Activated CD8-positive, alpha-beta memory T cell treated with anti-CD3 and anti-CD28 coated beads, Interleukin-2, amount 50 U/mL, for 1 hour (primary cell): ENCODE results near the gene C8A.

Experiments used
- DNase-seq: peaks from one replicate; pipeline ENCODE4 v3.0.0-alpha.2; 2020; ENCODE audit errors: extremely low read depth

C8A gene

DNA sequence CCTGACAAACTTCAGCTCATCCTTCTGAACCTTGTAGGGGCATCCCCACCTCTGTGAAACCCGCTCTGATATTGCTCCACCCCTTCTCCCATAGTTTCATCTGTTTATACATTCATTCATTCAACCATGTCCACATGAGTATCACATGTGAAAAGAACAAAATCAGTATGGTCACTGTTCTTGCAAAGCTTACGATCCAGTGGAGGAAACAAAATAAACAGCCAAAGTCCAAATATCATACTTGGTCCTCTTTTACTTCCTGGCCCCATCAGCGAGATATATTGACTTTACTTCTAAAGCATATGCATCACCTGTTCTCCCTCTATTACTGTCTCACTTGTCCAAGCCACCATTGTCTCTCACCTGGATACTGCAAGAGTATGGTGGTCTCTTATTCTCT lies 35.6 kb downstream of the C8A start:
- DNase-seq: no peak

DNA sequence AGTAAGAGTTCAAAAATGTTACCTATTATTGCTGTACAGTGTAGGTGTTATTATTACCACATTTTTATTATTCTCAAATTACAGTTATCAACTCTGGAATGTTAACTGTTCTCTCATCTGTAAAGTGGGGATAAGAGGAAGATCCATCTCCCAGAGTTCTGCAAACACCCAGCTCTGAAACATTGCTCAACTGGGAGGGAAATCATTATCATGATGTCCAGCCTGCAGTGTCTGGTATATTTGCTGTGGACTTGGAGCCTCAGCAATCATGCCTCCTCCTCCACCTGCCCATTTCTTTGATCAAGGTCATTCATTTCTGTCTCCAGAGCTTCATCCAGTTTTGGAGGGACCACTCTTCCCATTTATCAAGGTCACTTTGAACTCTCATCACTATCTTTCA lies 39.4 kb downstream of the C8A start:
- DNase-seq: no peak

DNA sequence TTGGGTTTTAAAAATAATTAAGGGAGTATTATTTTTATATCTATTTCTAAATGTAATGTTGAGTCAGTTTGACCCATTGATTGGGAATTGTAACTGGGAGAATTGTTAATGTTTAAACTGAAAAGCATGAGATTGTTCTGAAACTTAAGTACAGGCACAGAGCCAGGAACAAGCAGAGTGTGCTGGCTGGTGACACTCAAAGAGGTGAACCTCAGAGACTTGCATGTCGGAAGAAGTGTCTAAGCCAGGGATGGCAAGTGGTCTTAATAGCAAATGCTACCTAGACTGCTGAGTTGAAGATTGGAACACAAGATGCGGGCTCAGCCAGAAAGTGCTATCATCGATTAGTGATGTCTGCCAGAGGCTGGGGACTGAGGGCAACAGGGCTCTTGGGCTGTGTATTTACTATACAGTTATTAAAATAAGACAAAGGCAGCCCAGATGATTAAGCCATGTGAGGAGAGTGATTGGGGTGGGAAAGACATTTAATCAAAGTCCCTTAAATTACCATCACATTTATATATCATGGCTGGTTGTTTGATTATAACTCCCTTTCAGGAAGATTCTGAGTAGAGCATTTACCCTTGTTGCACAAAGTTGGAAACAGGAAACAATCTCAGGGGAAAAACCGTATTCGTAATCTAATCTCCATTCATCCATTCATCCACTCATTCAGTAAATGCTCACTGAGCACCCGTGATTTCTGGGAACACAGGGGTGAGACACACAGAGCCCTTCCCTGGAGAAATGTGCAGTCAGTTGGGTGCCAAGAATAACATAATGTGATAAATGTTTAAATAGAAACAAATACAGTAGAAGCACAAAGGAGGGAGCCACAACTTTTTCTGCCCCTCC lies 42.8 kb downstream of the C8A start:
- DNase-seq: no peak

DNA sequence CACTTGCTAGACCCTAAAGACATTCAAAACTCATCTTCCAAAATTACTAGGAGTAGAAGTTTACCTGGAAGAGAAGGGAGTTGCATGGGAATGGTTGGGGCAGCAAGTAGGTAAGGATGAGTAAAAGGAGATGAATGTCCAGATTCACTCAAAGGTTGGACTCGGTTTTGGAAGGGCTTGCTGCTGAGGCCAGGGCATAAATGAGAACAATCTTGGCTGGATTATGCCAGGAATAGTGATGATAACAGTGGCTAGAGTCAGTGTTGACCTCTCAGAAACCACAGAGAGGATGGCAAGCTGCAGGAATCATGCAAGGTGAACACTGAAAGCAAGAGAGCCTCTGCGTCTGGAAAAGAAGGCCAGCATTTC lies 43.4 kb downstream of the C8A start:
- no peak for DNase-seq

DNA sequence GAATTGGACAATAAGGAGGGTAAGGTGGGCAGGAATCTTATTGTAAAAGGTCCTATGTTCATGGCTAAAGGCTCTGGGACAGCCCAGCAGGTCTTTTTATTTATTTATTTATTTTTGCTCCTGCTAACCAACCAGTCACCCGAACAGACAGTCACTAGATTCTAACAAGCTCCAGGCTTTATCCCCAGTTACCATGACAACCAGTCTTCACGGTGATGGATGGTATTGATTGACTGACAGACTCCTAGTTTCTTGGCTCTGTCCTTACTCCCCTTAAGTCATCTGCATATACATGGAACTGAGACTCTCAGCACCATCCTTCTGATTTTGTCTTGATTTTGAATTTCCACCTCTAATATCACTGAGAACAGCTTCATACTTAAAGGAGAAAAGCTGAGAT lies 44.3 kb downstream of the C8A start:
- no peak for DNase-seq

DNA sequence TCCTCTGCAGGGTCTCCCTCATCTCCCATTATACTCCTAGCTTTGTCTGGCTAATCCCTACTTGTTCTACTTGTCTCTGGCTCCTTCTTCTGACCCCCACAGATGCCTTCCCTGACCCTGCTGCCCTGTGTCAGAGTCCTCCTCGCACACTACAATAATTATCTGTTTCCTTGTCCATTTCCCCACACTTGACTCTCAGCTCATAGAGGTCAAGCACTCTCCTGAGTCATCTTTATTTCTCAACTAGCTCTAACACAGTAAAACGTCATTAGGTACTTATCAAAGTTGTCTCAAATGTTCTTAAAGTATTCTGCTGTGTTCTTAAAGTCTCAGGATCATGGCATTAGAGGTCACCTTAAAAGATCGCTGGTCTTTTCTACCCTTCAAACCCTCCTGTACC lies 47.1 kb downstream of the C8A start:
- DNase-seq: no peak

DNA sequence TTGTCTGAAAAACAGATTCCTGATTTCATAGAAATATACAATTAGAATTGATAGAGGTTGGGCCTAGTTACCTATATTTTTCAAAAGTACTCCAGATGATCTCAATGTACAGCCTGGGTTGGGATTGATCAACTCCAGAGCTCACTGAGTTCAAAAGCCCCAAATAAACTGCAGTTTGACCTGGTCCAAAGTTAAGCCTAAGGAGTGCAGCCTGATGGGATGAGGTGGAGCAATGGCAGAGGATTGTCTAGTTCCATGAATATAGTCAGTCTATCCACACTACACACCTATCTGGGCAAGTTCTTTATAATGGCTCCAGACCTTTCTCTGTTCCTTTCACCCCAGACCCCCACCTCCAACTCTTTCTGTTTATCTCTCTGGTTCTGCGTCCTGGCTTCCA lies 49.2 kb downstream of the C8A start:
- DNase-seq: no peak

DNA sequence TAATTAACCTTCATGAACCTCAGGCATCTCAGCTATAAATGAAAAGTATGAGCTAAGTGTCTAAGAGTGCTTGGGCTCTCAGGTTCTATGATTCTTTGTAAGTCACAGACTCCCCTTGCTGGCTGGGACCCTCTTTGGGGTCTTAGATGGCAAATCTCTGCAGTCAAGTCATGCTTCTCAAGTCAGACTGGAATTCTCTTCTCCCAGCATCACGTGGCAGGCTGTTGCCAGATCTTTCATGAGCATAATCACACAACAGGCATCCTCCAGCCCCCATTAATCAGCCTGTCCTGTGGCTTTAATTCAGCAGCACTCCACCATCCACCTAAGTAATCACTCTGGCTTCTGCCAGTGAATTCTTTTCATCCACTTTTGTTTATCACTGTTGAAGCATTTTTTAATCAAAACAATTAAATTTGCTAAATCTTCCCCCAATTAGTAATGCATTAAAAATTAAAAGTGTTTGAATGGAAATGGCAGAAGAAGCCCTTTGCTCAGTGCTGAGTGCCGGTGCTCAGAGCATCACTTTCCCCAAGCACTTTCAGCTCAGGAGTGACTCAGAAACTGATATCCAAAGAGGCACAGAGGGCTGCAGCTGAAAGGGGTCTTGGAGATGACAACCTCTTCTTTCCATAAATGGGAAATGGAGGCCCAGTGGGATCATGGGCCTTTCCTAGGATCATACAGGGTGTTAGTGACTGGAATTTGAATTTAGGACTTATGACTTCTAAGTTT lies 50.2 kb downstream of the C8A start:
- DNase-seq: no peak

DNA sequence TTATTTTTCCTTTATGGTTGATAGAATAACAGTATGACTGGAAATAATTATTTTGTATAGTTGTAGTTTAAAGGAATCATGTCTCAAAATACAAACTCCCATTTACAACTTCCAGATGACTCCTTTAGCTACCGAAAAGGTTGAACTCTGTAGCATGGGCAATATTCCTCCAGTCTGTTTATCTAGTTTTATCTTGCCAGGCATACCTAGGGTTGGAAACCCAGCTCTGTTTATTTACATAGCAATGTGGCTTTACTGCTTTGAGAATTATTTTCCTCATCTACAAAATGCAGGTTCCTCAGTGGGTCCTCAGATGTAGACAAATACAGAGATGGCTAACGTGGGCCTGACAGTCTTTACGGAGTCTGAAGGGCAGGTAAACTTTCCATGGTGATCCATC lies 51.1 kb downstream of the C8A start:
- no peak for DNase-seq

DNA sequence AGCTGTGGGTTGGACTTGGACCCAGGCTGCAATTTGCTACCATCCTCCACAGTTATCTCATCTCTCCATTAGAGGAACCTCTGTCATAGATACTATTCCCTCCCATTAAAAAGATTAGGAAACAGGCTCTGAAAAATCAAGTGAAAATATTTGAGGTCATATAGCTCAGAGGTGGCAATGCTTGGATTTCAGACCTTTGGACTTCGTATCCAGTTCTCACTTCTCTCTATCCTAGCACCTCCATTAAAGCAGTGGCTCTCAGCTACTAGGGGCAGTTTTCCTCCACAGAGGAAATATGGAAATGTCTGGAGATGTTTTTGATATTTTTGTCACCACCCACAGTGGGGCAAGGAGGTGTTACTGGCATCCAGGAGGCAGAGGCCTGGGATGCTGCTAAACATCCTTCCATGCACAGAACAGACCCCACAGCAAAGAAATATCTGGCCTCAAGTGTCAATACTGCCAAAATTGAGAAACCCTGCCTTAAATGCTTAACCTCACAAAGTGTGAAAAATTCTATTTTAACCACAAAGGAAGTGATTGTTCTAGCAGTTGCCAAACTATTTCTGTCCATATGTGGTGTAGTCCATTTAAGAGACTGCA lies 54.1 kb downstream of the C8A start:
- DNase-seq: no peak

DNA sequence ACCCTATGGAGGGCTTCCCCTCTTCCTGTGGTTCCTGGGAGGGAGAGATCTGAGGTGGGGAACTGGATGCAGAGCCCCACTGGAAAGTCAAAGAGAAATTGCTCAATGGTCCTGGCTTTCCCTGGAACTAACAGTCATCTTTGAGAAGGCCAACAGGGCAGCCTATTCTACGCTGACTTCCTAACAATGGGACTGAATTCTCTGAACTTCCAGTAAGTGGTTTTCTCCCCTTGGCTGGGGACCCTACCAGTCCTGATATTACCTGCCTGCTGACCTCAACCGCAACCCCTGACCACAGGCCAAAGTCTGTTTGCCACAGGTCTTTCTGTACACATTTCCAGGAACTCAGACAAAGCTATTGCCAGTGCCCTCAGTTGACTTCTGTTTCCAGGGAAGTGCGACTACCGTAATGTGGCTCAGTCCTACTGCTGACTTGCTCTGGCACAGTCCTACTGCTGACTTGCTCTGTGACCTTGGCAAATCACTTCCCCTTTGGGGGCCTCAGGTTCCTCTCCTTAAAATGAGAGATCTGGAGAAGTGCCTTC lies 55.9 kb downstream of the C8A start:
- DNase-seq: no peak

DNA sequence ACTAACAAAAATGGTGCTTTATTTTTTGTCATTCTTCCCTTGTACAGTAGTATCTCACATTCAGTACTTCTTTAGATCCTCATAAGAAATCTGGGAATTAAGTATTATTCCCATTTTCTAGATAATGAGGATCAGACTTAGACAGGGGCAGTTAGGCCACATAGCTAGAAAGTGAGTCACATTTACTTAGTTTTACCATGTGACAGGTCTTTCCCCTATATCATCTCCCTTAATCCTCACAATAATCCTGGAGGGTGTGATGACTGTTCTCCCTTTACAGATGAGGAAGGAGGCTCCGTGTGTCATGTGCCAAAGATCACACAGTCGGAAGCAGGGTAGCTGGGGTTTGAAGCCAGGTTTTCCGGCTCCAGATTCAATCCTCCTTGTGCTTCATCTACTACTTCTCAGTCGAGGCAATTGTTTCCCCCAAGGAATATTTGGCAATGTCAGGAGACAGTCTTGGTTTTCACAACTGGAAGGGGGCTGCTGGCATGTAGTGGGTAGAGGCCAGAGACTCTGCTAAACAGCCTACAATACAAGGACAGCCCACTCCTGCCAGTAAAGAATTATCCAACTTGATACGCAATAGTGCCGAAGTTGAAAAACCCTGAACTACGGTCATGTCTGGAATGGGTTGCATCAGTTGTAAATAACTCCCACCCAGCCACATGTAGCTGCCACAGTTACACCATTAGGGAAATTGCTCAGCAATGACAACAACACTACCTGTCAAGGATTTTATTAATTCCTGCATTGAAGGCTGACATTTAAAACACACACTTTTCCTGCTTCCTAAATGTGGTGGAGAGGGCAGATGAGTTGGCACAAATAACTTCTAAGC lies 56.7 kb downstream of the C8A start:
- DNase-seq: no peak

DNA sequence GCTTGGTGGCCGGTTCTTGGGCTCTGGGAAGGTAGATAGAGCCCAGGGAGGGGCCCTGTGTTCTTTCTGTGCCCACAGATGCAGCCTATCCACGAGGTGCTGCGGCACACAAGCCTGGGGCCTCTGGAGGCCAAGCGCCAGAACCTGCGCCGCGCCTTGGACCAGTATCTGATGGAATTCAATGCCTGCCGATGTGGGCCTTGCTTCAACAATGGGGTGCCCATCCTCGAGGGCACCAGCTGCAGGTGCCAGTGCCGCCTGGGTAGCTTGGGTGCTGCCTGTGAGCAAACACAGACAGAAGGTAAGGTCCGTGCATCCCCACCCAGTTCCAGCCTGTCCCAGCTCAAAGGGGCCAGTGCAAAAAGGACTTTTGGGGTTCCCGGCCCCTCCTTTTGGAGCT lies 57.7 kb downstream of the C8A start:
- no peak for DNase-seq

DNA sequence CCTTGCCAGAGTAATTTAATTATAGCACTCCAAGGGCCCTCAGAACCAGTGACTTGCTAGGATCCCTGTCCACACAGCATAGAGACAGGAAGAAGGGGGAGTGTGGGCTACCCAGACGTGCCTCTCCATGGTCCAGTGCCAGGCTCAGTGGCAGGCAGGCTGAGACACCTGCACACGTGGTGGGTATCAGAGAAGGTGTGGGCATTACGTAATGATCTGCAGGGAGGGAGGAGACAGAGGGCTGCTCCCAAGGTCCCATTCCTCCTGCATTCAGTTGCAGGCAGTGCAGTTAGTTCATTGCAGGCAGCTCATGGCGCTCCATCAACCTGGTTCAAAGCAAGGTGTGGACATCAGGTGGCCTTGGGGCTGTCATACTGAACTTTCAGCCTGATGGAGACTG lies 61.4 kb downstream of the C8A start:
- DNase-seq: no peak

DNA sequence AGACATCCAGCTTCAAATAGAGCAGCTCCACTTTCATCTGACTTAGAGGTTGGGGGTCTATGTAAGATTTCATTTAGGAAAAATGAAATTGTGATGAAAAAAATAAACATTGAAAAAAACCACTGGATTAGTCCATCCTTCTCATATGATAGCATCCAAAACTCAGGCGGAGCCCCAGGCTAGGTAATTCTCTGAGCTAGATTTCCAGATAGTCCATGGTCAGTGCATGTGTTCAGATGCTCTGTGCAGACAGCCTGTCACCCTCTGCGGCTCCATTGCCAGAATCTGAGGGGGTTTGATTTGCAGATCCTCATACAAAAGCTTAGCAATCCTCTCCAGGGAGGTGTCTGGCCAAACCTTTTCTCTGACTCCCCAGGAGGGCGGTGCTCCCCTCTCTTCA lies 62.0 kb downstream of the C8A start:
- no peak for DNase-seq

DNA sequence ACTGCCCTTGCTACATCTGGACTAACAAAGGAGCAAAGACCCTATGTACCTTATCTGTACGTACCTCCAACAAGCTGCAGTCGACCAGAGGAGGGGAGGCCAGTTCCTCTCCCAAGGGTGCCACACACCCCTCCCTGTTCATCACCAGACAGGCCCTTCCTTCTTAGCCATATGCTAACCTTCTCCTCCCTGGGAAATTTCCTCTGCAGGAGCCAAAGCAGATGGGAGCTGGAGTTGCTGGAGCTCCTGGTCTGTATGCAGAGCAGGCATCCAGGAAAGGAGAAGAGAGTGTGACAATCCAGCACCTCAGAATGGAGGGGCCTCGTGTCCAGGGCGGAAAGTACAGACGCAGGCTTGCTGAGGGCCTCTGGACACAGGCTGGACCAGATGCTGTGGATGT lies 62.8 kb downstream of the C8A start:
- DNase-seq: no peak

DNA sequence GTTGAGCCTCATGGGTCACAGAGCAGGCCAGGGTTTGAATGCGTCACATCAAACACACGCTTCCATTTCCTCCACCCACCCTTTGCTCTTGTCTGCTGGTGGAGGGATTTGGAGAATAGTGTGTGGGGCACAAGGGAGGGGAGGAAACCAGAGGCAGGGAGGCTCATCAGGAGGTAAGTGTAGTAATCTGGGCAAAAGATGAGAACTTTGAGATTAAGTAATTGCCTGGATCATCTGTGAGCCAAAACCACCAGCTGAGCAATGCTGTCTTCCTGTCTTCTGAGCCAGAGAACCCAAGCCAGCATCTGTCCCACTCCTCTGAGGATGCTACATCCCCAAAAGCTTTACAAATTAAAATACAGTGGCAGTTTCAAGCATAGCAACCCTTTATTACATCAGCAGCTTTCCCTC lies 66.0 kb downstream of the C8A start:
- no peak for DNase-seq

DNA sequence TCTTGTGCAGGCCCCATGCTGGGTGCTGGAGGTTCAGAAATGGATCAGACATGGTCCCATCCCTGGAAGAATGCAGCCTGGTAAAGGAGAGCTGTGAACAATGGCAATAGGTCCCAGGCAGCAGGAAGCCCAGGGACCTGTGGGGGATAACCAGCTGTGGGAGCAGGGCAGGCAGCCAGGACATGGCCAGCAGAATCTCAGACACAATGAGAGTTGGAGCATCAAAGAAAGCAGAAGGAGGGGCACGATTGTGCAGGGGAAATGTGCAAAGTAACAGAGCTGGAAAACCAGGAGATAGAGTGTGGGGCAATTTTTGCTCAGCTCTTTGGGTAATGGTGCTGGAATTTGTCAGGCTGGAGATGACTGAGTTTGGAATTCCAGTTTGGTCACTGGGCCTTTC lies 66.9 kb downstream of the C8A start:
- no peak for DNase-seq

DNA sequence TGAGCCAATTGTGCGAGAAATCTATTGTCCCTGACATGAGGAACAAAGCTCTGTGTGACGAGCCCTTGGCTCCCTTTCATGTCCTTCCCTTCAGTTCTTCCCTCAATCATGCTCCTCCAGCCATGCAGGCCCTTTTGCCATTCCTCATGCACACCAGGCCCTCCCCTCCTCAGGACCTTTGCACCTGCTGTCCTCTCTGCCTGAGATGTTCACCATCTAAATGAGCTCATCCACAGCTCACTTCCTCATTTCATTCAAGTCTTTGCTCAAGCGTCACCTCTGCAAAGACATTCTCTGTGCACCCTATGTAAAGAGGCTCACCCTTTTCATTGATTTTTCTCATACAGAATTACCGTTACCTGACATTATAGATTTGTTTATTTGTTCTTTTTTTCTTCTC lies 67.5 kb downstream of the C8A start:
- no peak for DNase-seq

DNA sequence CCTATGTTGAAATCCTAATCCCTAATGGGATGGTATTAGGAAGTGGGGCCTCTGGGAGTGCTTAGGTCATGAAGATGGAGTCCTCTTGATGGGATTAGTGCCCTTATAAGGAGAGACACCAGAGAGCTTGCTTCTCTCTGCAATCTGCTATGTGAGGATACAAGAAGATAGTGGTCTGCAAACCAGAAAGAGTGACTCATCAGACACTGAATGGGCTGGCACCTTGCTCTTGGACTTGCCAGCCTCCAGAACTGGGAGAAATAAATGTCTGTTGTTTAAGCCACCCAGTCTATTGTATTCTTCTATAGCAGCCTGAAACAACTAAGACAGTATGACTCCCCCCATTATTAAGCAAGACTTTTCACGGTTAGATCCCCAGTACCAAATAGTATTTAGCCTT lies 67.9 kb downstream of the C8A start:
- no peak for DNase-seq

DNA sequence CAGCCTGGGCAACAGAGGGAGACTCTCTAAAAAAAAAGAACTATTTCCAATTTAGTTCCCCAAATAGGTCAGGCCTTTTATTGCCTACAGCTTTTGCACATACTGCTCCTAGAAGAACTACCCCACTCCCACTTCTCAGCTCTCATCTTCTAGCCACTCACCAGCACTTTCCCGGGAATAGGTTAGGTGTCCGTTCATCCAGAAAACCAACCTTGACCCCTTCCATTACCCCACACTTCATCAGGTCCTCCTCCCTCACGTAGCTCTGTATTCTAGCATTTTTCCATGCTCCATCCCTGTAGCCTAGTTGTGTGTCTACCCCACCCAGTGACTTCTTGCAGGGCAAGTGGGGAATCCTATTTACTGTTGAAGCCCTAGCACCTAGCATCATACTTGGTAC lies 68.6 kb downstream of the C8A start:
- DNase-seq: no peak

DNA sequence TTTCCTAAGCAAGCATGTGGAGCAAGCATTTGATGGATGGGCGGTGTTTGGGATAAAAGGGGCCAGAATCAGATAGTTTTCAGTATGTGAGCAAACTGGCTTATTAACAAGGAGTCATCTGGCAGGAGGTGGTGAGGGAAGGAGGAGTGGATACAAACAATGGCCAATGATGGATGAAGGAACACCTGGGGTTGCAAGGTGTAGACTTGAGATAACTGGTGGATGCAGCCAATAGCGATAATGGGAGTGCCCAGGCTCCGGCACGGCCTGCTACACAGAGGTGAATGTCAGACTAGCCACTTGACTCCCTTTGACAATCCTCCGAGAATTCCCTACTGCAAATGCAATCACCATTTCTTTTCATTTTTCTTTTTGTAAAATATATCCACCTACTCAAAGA lies 69.5 kb downstream of the C8A start:
- no peak for DNase-seq
